ENCODE measurements around the gene NELFA.
"Not testable (repeated sequence)": the region's sequence is repeated elsewhere in the genome, so short reads cannot be mapped to it uniquely, and the experiment has no call there.

Gene NELFA

GRCh38 chr4:2036327-2036726 is 27.6 kb upstream of the NELFA start:
- DNase-seq (ENCODE audit: low read depth), result no peak
- no peak for TF ChIP-seq CTCF (conservative IDR thresholded peaks at IDR 0.05; ENCODE audit: low read length)
- no peak overlapping the region for H3K4me3 ChIP-seq (ENCODE audit: low read length)

GRCh38 chr4:2031161-2031560 is 22.4 kb upstream of the NELFA start:
- not testable (repeated sequence) for DNase-seq (ENCODE audit: low read depth); H3K4me3 ChIP-seq (ENCODE audit: low read length)

- H3K4me3 ChIP-seq (ENCODE audit: low read length); DNase-seq (ENCODE audit: low read depth): not testable (repeated sequence)
These were observed 18.3 kb upstream of the NELFA start for GRCh38 chr4:2027120-2027519.

GRCh38 chr4:2025817-2026216 is 17.0 kb upstream of the NELFA start:
- TF ChIP-seq CTCF (conservative IDR thresholded peaks at IDR 0.05; ENCODE audit: low read length), result no peak
- H3K4me3 ChIP-seq (ENCODE audit: low read length), result no peak overlapping the region
- no peak for DNase-seq (ENCODE audit: low read depth)

- no peak for TF ChIP-seq CTCF (conservative IDR thresholded peaks at IDR 0.05; ENCODE audit: low read length)
- DNase-seq (ENCODE audit: low read depth), result no peak
These were observed 15.9 kb upstream of the NELFA start for GRCh38 chr4:2024683-2025082.

GRCh38 chr4:2021358-2022018 is 12.7 kb upstream of the NELFA start:
- H3K4me3 ChIP-seq (ENCODE audit: low read length); DNase-seq (ENCODE audit: low read depth): not testable (repeated sequence)

More at GRCh38 chr4:2024683-2025082, 15.9 kb upstream of the NELFA start:
- no peak overlapping the region for H3K4me3 ChIP-seq (ENCODE audit: low read length)

GRCh38 chr4:2015008-2015407 is 6.2 kb upstream of the NELFA start:
- no peak for DNase-seq (ENCODE audit: low read depth)
- TF ChIP-seq CTCF (conservative IDR thresholded peaks at IDR 0.05; ENCODE audit: low read length), result no peak
- no peak overlapping the region for H3K4me3 ChIP-seq (ENCODE audit: low read length)

GRCh38 chr4:2011583-2011982 is 2.8 kb upstream of the NELFA start:
- DNase-seq (ENCODE audit: low read depth), result peak; percentile 19
- TF ChIP-seq CTCF (conservative IDR thresholded peaks at IDR 0.05; ENCODE audit: low read length), result no peak
- no peak overlapping the region for H3K4me3 ChIP-seq (ENCODE audit: low read length)

- H3K4me3 ChIP-seq (ENCODE audit: low read length), result peak overlapping the region; percentile 99
- peak; percentile 34 for TF ChIP-seq CTCF (conservative IDR thresholded peaks at IDR 0.05; ENCODE audit: low read length)
- peak; percentile 58 for DNase-seq (ENCODE audit: low read depth)
These were observed 968 bp upstream of the NELFA start for GRCh38 chr4:2009651-2010233.

Measured in AG10803 (cell line).